H9 (cell line): ENCODE data around the gene PCDH17. TPM values are rescaled to one million over a fixed set of nuclear protein-coding genes. Genes with fewer than 3 reads are reported as not detected.

Experiments used
- DNase-seq: peaks from one replicate; pipeline ENCODE4 v3.0.0-alpha.2; 2017
- H2AFZ ChIP-seq: one replicate; pipeline ENCODE4 v1.6.1; 2013; ENCODE audit warnings: mild to moderate bottlenecking, low read length, control low read depth, moderate library complexity
- H2AK5ac ChIP-seq: 2 replicates; pipeline ENCODE4 v1.6.1; 2013; ENCODE audit warnings: low read length, control low read depth, mixed read lengths; ENCODE audit not compliant: insufficient read length
- H2BK120ac ChIP-seq: one replicate; pipeline ENCODE4 v1.6.1; 2013; ENCODE audit warnings: low read depth, mild to moderate bottlenecking, low read length, control low read depth, inconsistent platforms; ENCODE audit not compliant: poor library complexity, severe bottlenecking
- H2BK12ac ChIP-seq: 2 replicates; pipeline ENCODE4 v1.6.1; 2013; ENCODE audit warnings: low read length, control low read depth, mixed read lengths, low read depth; ENCODE audit not compliant: insufficient read length
- H2BK15ac ChIP-seq: 2 replicates; pipeline ENCODE4 v1.6.1; 2013; ENCODE audit warnings: low read depth, low read length, control low read depth
- H2BK20ac ChIP-seq: one replicate; pipeline ENCODE4 v1.6.1; 2013; ENCODE audit warnings: low read depth, mild to moderate bottlenecking, low read length, control low read depth, inconsistent platforms; ENCODE audit not compliant: poor library complexity, severe bottlenecking
- H2BK5ac ChIP-seq: 2 replicates; pipeline ENCODE4 v1.6.1; 2013; ENCODE audit warnings: low read length, control low read depth, mixed read lengths; ENCODE audit not compliant: insufficient read length
- H3K14ac ChIP-seq: 2 replicates; pipeline ENCODE4 v1.6.1; 2013; ENCODE audit warnings: low read length, control low read depth; ENCODE audit not compliant: insufficient read depth
- H3K18ac ChIP-seq: 2 replicates; pipeline ENCODE4 v1.6.1; 2013; ENCODE audit warnings: low read depth, mild to moderate bottlenecking, mixed read lengths, low read length, control low read depth; ENCODE audit not compliant: insufficient read length
- H3K23ac ChIP-seq: 2 replicates; pipeline ENCODE4 v1.6.1; 2013; ENCODE audit warnings: low read length, control low read depth, mixed read lengths, low read depth; ENCODE audit not compliant: insufficient read length
- H3K23me2 ChIP-seq: 2 replicates; pipeline ENCODE4 v1.6.1; 2013; ENCODE audit warnings: low read depth, mild to moderate bottlenecking, mixed read lengths, low read length, control low read depth; ENCODE audit not compliant: insufficient read length, poor library complexity, severe bottlenecking
- H3K27ac ChIP-seq: 2 replicates; pipeline ENCODE4 v1.5.1; 2013; ENCODE audit warnings: low read length, control low read depth, mixed read lengths, low read depth; ENCODE audit not compliant: insufficient read length
- H3K27me3 ChIP-seq: 2 replicates; pipeline ENCODE4 v1.6.1; 2013; ENCODE audit warnings: low read length, control low read depth, inconsistent platforms; ENCODE audit not compliant: insufficient read depth
- H3K4ac ChIP-seq: 2 replicates; pipeline ENCODE4 v1.6.1; 2013; ENCODE audit warnings: low read depth, mild to moderate bottlenecking, control low read depth, inconsistent platforms, low read length, moderate library complexity
- H3K4me1 ChIP-seq: 2 replicates; pipeline ENCODE4 v1.6.1; 2013; ENCODE audit warnings: low read length, control low read depth, inconsistent platforms; ENCODE audit not compliant: insufficient read depth
- H3K4me2 ChIP-seq: 2 replicates; pipeline ENCODE4 v1.6.1; 2013; ENCODE audit warnings: low read length, control low read depth, mixed read lengths; ENCODE audit not compliant: insufficient read length, insufficient read depth
- H3K56ac ChIP-seq: 2 replicates; pipeline ENCODE4 v1.6.1; 2013; ENCODE audit warnings: low read depth, mild to moderate bottlenecking, mixed read lengths, low read length, control low read depth; ENCODE audit not compliant: insufficient read length
- H3K79me1 ChIP-seq: 2 replicates; pipeline ENCODE4 v1.6.1; 2013; ENCODE audit warnings: low read depth, mild to moderate bottlenecking, moderate library complexity, low read length, control low read depth, inconsistent platforms; ENCODE audit not compliant: insufficient read depth, poor library complexity, severe bottlenecking
- H3K79me2 ChIP-seq: 2 replicates; pipeline ENCODE4 v1.6.1; 2013; ENCODE audit warnings: low read length, control low read depth, inconsistent platforms; ENCODE audit not compliant: insufficient read depth
- H3K9ac ChIP-seq: 2 replicates; pipeline ENCODE4 v1.6.1; 2013; ENCODE audit warnings: low read length, control low read depth, mixed read lengths; ENCODE audit not compliant: insufficient read length; ENCODE audit errors: extremely low read depth
- H3K9me3 ChIP-seq: one replicate; pipeline ENCODE4 v1.6.1; 2013; ENCODE audit warnings: low read depth, low read length, inconsistent platforms; ENCODE audit not compliant: control insufficient read depth
- H3T11ph ChIP-seq: one replicate; pipeline ENCODE4 v1.6.1; 2013; ENCODE audit warnings: mild to moderate bottlenecking, low read length, control low read depth, inconsistent platforms
- H4K20me1 ChIP-seq: one replicate; pipeline ENCODE4 v1.6.1; 2013; ENCODE audit not compliant: control insufficient read depth, insufficient read length, insufficient read depth
- H4K5ac ChIP-seq: 2 replicates; pipeline ENCODE4 v1.6.1; 2013; ENCODE audit warnings: low read depth, mild to moderate bottlenecking, mixed read lengths, low read length, control low read depth; ENCODE audit not compliant: insufficient read length
- H4K8ac ChIP-seq: replicated peaks from 2 replicates; pipeline ENCODE4 v1.6.1; 2013; ENCODE audit warnings: low read length, control low read depth, mixed read lengths, low read depth; ENCODE audit not compliant: insufficient read length
- H4K91ac ChIP-seq: 2 replicates; pipeline ENCODE4 v1.6.1; 2013; ENCODE audit warnings: low read depth, mild to moderate bottlenecking, moderate library complexity, mixed read lengths, low read length, control low read depth; ENCODE audit not compliant: insufficient read length
- H3K27ac Mint-ChIP-seq, 3 experiments: 2 replicates in 2 of 3; 3 replicates in 1 of 3; pipeline ENCODE4 v1.8.0; 2020 to 2021; ENCODE audit warnings: mixed read lengths in 3 of 3, mild to moderate bottlenecking in 1 of 3, moderate library complexity in 1 of 3
- H3K27me3 Mint-ChIP-seq: 2 replicates; pipeline ENCODE4 v1.8.0; 2021; ENCODE audit warnings: low read depth, mild to moderate bottlenecking, moderate library complexity, mixed read lengths
- H3K36me3 Mint-ChIP-seq, 3 experiments: 2 replicates in 2 of 3; 3 replicates in 1 of 3; pipeline ENCODE4 v1.8.0; 2020 to 2021; ENCODE audit warnings: low read depth in 3 of 3, mixed read lengths in 3 of 3; ENCODE audit not compliant: insufficient read depth in 1 of 3
- H3K4me1 Mint-ChIP-seq, 2 experiments: 2 replicates each; pipeline ENCODE4 v1.8.0; 2020; ENCODE audit warnings: mixed read lengths in 2 of 2
- H3K4me3 Mint-ChIP-seq, 2 experiments: 2 replicates in 1 of 2; 3 replicates in 1 of 2; pipeline ENCODE4 v1.8.0; 2020 to 2021; ENCODE audit warnings: mild to moderate bottlenecking in 2 of 2, mixed read lengths in 2 of 2, moderate library complexity in 1 of 2
- H3K9me3 Mint-ChIP-seq, 2 experiments: 2 replicates in 1 of 2; 3 replicates in 1 of 2; pipeline ENCODE4 v1.8.0; 2020; ENCODE audit warnings: mild to moderate bottlenecking in 2 of 2, mixed read lengths in 2 of 2, moderate library complexity in 1 of 2
- WGBS: extraction: QIAGEN DNeasy Blood & Tissue Kit; methylation state at CpG from one replicate; pipeline ENCODE4 v1.1.7; 2013; ENCODE audit warnings: missing lambda C conversion rate, low lambda C conversion rate, mixed read lengths; ENCODE audit not compliant: insufficient read length; ENCODE audit errors: extremely low coverage; 5-methylcytosine and 5-hydroxymethylcytosine counted together
- total RNA-seq: library from RNA; stranded (reverse); gene quantifications from 2 replicates; pipeline ENCODE4 v1.2.1, GENCODE V29; 2021
- TF ChIP-seq, protein P1 (sequence below): fragments of 200-600 bp; sonication (generic); conservative IDR thresholded peaks from 3 replicates; pipeline ENCODE4 v1.8.0; 2021; ENCODE audit warnings: antibody characterized with exemption, mild to moderate bottlenecking

PCDH17 gene
- total RNA-seq, 1 experiment from 2014 or later: 0.52 TPM

DNA sequence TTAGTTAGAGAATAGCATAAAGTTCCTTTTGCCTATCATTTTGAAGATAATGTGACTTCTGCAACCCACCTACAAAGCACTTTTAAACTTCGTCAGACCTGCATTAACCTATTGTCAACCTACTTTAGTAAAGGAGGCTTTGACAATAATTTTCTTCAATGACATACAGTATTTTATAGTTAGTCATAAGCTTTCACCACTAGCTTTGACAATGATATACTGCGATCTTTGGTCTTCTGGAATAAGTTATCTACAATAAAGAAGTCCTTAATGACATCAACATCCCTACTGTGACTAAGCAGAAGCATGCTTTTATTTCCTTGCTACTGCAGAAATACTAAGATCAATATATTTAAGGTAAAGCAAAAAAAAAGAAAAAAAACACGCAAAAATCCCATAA lies 9.5 kb downstream of the PCDH17 start:
- Mint-ChIP-seq H3K4me3 (no peak overlapping the region), H3K36me3 (no peaks in the 10 kb centered on the region), H3K27me3 (peaks cover 14% of the 10 kb centered on the region), H3K4me1 (no peaks in the 10 kb centered on the region), H3K9me3 (no peaks in the 10 kb centered on the region), H3K27ac (no peak overlapping the region)
- H4K8ac ChIP-seq: no peak overlapping the region
- no peak overlapping the region for H3K27ac ChIP-seq
- no peaks in the 10 kb centered on the region for H3K79me2 ChIP-seq
- H2AK5ac ChIP-seq: no peak overlapping the region
- H3K9ac ChIP-seq: no peak overlapping the region
- H4K20me1 ChIP-seq: no peaks in the 10 kb centered on the region
- H3K79me1 ChIP-seq: no peaks in the 10 kb centered on the region
- H3K56ac ChIP-seq: no peak overlapping the region
- H2AFZ ChIP-seq: no peak overlapping the region
- H2BK15ac ChIP-seq: no peak overlapping the region
- no CpG with 5 or more reads among the region's 3 CpGs for WGBS
- H3K9me3 ChIP-seq: no peaks in the 10 kb centered on the region
- H3K23me2 ChIP-seq: no peaks in the 10 kb centered on the region
- no peak overlapping the region for H3T11ph ChIP-seq
- no peak overlapping the region for H2BK120ac ChIP-seq
- no peak overlapping the region for H4K5ac ChIP-seq
- no peaks in the 10 kb centered on the region for H3K27me3 ChIP-seq
- H2BK12ac ChIP-seq: no peak overlapping the region
- no peak overlapping the region for H3K4ac ChIP-seq
- H3K18ac ChIP-seq: no peak overlapping the region
- H3K4me1 ChIP-seq: no peaks in the 10 kb centered on the region
- H4K91ac ChIP-seq: no peak overlapping the region
- no peak overlapping the region for H3K23ac ChIP-seq
- no peak overlapping the region for H3K4me2 ChIP-seq
- no peak overlapping the region for H2BK5ac ChIP-seq
- TF ChIP-seq, protein P1, sequence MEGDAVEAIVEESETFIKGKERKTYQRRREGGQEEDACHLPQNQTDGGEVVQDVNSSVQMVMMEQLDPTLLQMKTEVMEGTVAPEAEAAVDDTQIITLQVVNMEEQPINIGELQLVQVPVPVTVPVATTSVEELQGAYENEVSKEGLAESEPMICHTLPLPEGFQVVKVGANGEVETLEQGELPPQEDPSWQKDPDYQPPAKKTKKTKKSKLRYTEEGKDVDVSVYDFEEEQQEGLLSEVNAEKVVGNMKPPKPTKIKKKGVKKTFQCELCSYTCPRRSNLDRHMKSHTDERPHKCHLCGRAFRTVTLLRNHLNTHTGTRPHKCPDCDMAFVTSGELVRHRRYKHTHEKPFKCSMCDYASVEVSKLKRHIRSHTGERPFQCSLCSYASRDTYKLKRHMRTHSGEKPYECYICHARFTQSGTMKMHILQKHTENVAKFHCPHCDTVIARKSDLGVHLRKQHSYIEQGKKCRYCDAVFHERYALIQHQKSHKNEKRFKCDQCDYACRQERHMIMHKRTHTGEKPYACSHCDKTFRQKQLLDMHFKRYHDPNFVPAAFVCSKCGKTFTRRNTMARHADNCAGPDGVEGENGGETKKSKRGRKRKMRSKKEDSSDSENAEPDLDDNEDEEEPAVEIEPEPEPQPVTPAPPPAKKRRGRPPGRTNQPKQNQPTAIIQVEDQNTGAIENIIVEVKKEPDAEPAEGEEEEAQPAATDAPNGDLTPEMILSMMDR: no peak
- no peak for DNase-seq
- H3K14ac ChIP-seq: no peak overlapping the region
- no peak overlapping the region for H2BK20ac ChIP-seq
